A549 (cell line): ENCODE measurements around the gene RAN.

Experiments
- CHD2 ChIP-seq: fragments of 150-350 bp; IDR thresholded peaks from 2 replicates; pipeline ENCODE4 v1.6.1; 2014; ENCODE audit warnings: low read length; ENCODE audit not compliant: partially characterized antibody
- CHD4 ChIP-seq: fragments of 200-600 bp; sonication (generic); IDR thresholded peaks from 2 replicates; pipeline ENCODE4 v1.6.1; 2016; ENCODE audit warnings: antibody characterized with exemption, mild to moderate bottlenecking, borderline replicate concordance
- CTCF ChIP-seq: fragments of >200 bp; sonication (Bioruptor Twin); formaldehyde crosslinking; IDR thresholded peaks from 3 replicates; pipeline ENCODE4 v1.5.1; 2016
- HOXB5 ChIP-seq: fragments of 250-450 bp; sonication (Bioruptor Pico); IDR thresholded peaks from 2 replicates; pipeline ENCODE4 v1.5.0; 2020; ENCODE audit warnings: mild to moderate bottlenecking, moderate library complexity
- KDM5A ChIP-seq: fragments of 200-600 bp; sonication (generic); IDR thresholded peaks from 2 replicates; pipeline ENCODE4 v1.6.1; 2016; ENCODE audit warnings: antibody characterized with exemption, mild to moderate bottlenecking
- MAX ChIP-seq: IDR thresholded peaks from 2 replicates; pipeline ENCODE4 v1.6.1; 2012
- POLR2A ChIP-seq: IDR thresholded peaks from 2 replicates; pipeline ENCODE4 v1.6.1; 2012; ENCODE audit warnings: mild to moderate bottlenecking, low read length
- SMC3 ChIP-seq: fragments of >200 bp; sonication (Bioruptor Twin); formaldehyde crosslinking; IDR thresholded peaks from 3 replicates; pipeline ENCODE4 v1.6.1; 2018; ENCODE audit warnings: inconsistent platforms
- USF2 ChIP-seq: fragments of 450-650 bp; IDR thresholded peaks from 2 replicates; pipeline ENCODE4 v1.6.1; 2014; ENCODE audit warnings: antibody characterized with exemption

- TF ChIP-seq SMC3 (no peak), CTCF (no peak), CHD2 (no peak), CHD4 (no peak), MAX (no peak), POLR2A (no peak), KDM5A (no peak), USF2 (no peak), HOXB5 (no peak)
These were observed 48.3 kb downstream of the RAN start for GRCh38 chr12:130920119-130920703.
